ENCODE data around the gene MYT1.
"Not testable (repeated sequence)": the region's sequence is repeated elsewhere in the genome, so short reads cannot be mapped to it uniquely, and the experiment has no call there.

- not testable (repeated sequence) for TF ChIP-seq POLR2A, CTCF, POLR2AphosphoS5 (IDR thresholded peaks at IDR 0.05)
These were observed 29.5 kb upstream of the MYT1 start for GRCh38 chr20:64134744-64135143.
